Renal cortical epithelial cell (primary cell): ENCODE results near the gene SIRPD. TPM values are rescaled to one million over a fixed set of nuclear protein-coding genes. Genes with fewer than 3 reads are reported as not detected.
"Not testable (repeated sequence)": the region's sequence is repeated elsewhere in the genome, so short reads cannot be mapped to it uniquely, and the experiment has no call there.

Experiments
- DNase-seq: peaks from one replicate; pipeline ENCODE4 v3.0.0-alpha.2; 2011; ENCODE audit warnings: low read depth
- total RNA-seq: library from RNA; depleted of rRNA; stranded (reverse); fragments of >200 nt; gene quantifications from 2 replicates; pipeline ENCODE4 v1.2.3, GENCODE V29; 2014

Gene SIRPD
- total RNA-seq, result not detected in 2 replicates

- DNase-seq, result no peak
These were observed at the start of gene SIRPD for GRCh38 chr20:1557605-1558004. Gene SIRPD (minus strand): TSS chr20:1557705. CDS start chr20:1557653, 52 bp downstream.

- peak; percentile 38 for DNase-seq
These were observed 43.2 kb upstream of the SIRPD start for GRCh38 chr20:1600736-1601135.

GRCh38 chr20:1595333-1595732 is 37.8 kb upstream of the SIRPD start:
- no peak for DNase-seq

- peak; percentile 75 for DNase-seq
These were observed 31.3 kb upstream of the SIRPD start for GRCh38 chr20:1588533-1589460.

GRCh38 chr20:1587781-1588532 is 30.5 kb upstream of the SIRPD start:
- DNase-seq, result peak; percentile 72

- DNase-seq, result no peak
These were observed 22.0 kb upstream of the SIRPD start for GRCh38 chr20:1579488-1579887.

GRCh38 chr20:1577906-1578305 is 20.4 kb upstream of the SIRPD start:
- DNase-seq, result no peak

- not testable (repeated sequence) for DNase-seq
These were observed 19.8 kb upstream of the SIRPD start for GRCh38 chr20:1577313-1577712.

- DNase-seq, result no peak
These were observed 19.1 kb upstream of the SIRPD start for GRCh38 chr20:1576641-1577040.

- DNase-seq, result not testable (repeated sequence)
These were observed 18.5 kb upstream of the SIRPD start for GRCh38 chr20:1576003-1576402.

- DNase-seq, result not testable (repeated sequence)
These were observed 14.1 kb upstream of the SIRPD start for GRCh38 chr20:1571583-1571982.

GRCh38 chr20:1569415-1569881 is 11.9 kb upstream of the SIRPD start:
- DNase-seq, result peak; percentile 83

GRCh38 chr20:1568163-1568490 is 10.6 kb upstream of the SIRPD start:
- DNase-seq, result no peak

- DNase-seq, result peak; percentile 99
These were observed 10.1 kb upstream of the SIRPD start for GRCh38 chr20:1567392-1568162.

- DNase-seq, result peak; percentile 53
These were observed 9.2 kb upstream of the SIRPD start for GRCh38 chr20:1566701-1567100.

- no peak for DNase-seq
These were observed 8.0 kb upstream of the SIRPD start for GRCh38 chr20:1565461-1565860.

GRCh38 chr20:1563598-1563997 is 6.1 kb upstream of the SIRPD start:
- no peak for DNase-seq

- DNase-seq, result no peak
These were observed 5.1 kb upstream of the SIRPD start for GRCh38 chr20:1562622-1563021.

- DNase-seq, result no peak
These were observed 3.8 kb upstream of the SIRPD start for GRCh38 chr20:1561350-1561749.

GRCh38 chr20:1555952-1556351 is 1.6 kb downstream of the SIRPD start:
- no peak for DNase-seq

- DNase-seq, result peak; percentile 45
These were observed 17.6 kb downstream of the SIRPD start for GRCh38 chr20:1539816-1540419.

- no peak for DNase-seq
These were observed 18.9 kb downstream of the SIRPD start for GRCh38 chr20:1538655-1539054.
